ENCODE results near the gene LRRC3.

The LRRC3 gene

DNA sequence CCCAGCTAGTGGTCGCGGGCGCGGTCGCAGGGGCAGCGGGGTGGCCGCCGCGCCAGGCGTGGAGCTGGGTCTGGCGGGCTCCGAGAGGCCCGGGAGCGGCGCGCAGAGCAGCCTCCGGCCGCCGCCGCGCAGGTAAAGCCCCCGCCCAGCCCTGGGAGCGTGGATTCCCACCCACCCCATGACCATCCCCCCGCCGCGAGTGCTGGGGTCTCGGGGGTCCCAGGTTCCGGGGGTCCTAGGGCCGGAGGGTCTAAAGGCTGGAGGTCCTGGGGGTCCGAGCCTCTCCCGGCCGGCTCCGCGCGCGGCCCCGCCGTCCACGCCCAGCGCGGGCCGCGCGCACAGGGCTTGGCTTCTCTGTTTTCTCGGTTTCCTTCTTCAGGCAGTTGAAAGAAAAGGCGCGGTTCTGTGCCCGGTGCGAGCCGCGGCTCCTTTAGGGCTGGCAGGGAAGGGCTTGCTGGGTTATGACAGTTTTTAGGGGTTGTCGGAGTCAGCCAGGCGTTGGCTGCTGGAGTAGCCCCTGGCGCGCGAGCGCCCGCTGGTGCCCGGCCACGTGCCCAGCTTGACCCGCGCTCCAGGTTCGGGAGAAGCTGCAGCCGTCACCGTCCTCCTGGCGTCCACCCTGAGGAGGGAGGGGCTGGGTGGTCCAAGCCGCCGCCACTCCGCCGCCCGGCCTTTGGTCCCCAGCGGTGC is 359 bp downstream of the LRRC3 start:
- ATAC-seq = peak; percentile 56

DNA sequence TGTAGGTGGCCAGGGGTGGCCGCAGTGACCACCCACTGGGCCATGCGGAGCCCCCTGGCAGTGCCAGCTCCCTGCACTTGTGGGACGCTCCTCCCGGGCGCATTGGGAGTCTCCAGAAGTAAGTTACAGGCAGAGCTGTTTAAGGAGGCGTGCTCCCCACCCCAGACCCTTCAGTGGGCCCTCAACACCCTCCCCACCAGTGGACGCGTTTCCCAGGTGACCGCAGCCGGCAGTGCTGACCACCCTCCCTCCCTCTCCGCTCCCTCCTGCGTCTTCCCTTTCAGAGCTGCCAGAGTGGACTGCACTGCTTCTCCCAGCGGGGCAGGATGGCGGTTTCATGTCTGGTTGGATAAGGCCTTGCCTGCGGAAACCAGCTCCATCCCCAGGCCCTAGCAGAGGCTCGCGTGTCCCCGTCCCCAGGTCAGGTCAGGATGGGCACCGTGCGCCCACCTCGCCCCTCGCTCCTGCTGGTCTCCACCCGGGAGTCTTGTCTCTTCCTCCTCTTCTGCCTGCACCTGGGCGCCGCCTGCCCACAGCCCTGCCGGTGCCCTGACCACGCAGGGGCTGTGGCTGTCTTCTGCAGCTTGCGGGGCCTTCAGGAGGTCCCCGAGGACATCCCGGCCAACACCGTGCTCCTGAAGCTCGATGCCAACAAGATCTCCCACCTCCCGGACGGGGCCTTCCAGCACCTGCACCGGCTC is 1.1 kb downstream of the LRRC3 start:
- ATAC-seq = peak; percentile 16
- TF ChIP-seq, protein P1, sequence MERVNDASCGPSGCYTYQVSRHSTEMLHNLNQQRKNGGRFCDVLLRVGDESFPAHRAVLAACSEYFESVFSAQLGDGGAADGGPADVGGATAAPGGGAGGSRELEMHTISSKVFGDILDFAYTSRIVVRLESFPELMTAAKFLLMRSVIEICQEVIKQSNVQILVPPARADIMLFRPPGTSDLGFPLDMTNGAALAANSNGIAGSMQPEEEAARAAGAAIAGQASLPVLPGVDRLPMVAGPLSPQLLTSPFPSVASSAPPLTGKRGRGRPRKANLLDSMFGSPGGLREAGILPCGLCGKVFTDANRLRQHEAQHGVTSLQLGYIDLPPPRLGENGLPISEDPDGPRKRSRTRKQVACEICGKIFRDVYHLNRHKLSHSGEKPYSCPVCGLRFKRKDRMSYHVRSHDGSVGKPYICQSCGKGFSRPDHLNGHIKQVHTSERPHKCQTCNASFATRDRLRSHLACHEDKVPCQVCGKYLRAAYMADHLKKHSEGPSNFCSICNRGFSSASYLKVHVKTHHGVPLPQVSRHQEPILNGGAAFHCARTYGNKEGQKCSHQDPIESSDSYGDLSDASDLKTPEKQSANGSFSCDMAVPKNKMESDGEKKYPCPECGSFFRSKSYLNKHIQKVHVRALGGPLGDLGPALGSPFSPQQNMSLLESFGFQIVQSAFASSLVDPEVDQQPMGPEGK (CRISPR knock-in tag; IDR thresholded peaks at IDR 0.05; ENCODE audit: borderline replicate concordance) = no peak
- TF ChIP-seq ZNF70 (CRISPR knock-in tag; IDR thresholded peaks at IDR 0.05) (no peak), CREB5 (CRISPR knock-in tag; IDR thresholded peaks at IDR 0.05; ENCODE audit: low read depth) (no peak)

More for the DNA sequence above, 359 bp downstream of the LRRC3 start:
- TF ChIP-seq, protein P1 (CRISPR knock-in tag; IDR thresholded peaks at IDR 0.05; ENCODE audit: borderline replicate concordance) = no peak
- no peak for TF ChIP-seq ARNTL (CRISPR knock-in tag; IDR thresholded peaks at IDR 0.05; ENCODE audit: borderline replicate concordance, low read depth)
- no peak for TF ChIP-seq ZFP30 (CRISPR knock-in tag; IDR thresholded peaks at IDR 0.05)
- TF ChIP-seq SNAI2 (CRISPR knock-in tag; IDR thresholded peaks at IDR 0.05) = no peak
- no peak for TF ChIP-seq ZNF565 (CRISPR knock-in tag; conservative IDR thresholded peaks at IDR 0.05; ENCODE audit: low read depth)
- no peak for TF ChIP-seq PPARA (CRISPR knock-in tag; IDR thresholded peaks at IDR 0.05; ENCODE audit: borderline replicate concordance)
- no peak for TF ChIP-seq OSR1 (CRISPR knock-in tag; IDR thresholded peaks at IDR 0.05)
- no peak for TF ChIP-seq BACH2 (CRISPR knock-in tag; IDR thresholded peaks at IDR 0.05; ENCODE audit: borderline replicate concordance)
- no peak for TF ChIP-seq ZNF70 (CRISPR knock-in tag; IDR thresholded peaks at IDR 0.05)
- no peak for TF ChIP-seq CSDC2 (CRISPR knock-in tag; IDR thresholded peaks at IDR 0.05)
- TF ChIP-seq CREB5 (CRISPR knock-in tag; IDR thresholded peaks at IDR 0.05; ENCODE audit: low read depth) = no peak
- TF ChIP-seq RARB (CRISPR knock-in tag; IDR thresholded peaks at IDR 0.05) = no peak
- no peak for TF ChIP-seq ISL1 (CRISPR knock-in tag; IDR thresholded peaks at IDR 0.05)
- TF ChIP-seq ZFP3 (CRISPR knock-in tag; IDR thresholded peaks at IDR 0.05) = no peak
- TF ChIP-seq, protein P2, sequence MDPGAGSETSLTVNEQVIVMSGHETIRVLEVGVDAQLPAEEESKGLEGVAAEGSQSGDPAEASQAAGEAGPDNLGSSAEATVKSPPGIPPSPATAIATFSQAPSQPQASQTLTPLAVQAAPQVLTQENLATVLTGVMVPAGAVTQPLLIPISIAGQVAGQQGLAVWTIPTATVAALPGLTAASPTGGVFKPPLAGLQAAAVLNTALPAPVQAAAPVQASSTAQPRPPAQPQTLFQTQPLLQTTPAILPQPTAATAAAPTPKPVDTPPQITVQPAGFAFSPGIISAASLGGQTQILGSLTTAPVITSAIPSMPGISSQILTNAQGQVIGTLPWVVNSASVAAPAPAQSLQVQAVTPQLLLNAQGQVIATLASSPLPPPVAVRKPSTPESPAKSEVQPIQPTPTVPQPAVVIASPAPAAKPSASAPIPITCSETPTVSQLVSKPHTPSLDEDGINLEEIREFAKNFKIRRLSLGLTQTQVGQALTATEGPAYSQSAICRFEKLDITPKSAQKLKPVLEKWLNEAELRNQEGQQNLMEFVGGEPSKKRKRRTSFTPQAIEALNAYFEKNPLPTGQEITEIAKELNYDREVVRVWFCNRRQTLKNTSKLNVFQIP (CRISPR knock-in tag; IDR thresholded peaks at IDR 0.05; ENCODE audit: borderline replicate concordance, low read depth) = no peak
- no peak for TF ChIP-seq TCF4 (CRISPR knock-in tag; IDR thresholded peaks at IDR 0.05; ENCODE audit: borderline replicate concordance)
- no peak for TF ChIP-seq ZC3H10 (CRISPR knock-in tag; IDR thresholded peaks at IDR 0.05)

GRCh38 chr21:44456915-44457736 is 1.8 kb downstream of the LRRC3 start:
- no peak for ATAC-seq
- TF ChIP-seq BACH2 (CRISPR knock-in tag; IDR thresholded peaks at IDR 0.05; ENCODE audit: borderline replicate concordance) (no peak), ESRRG (CRISPR knock-in tag; IDR thresholded peaks at IDR 0.05) (no peak), CSRNP3 (CRISPR knock-in tag; IDR thresholded peaks at IDR 0.05) (no peak), ZNF70 (CRISPR knock-in tag; IDR thresholded peaks at IDR 0.05) (no peak), RARB (CRISPR knock-in tag; IDR thresholded peaks at IDR 0.05) (no peak), OSR1 (CRISPR knock-in tag; IDR thresholded peaks at IDR 0.05) (no peak), ZFP3 (CRISPR knock-in tag; IDR thresholded peaks at IDR 0.05) (no peak)
- TF ChIP-seq, protein P2 (CRISPR knock-in tag; IDR thresholded peaks at IDR 0.05; ENCODE audit: borderline replicate concordance, low read depth) = no peak
- TF ChIP-seq, protein P3, sequence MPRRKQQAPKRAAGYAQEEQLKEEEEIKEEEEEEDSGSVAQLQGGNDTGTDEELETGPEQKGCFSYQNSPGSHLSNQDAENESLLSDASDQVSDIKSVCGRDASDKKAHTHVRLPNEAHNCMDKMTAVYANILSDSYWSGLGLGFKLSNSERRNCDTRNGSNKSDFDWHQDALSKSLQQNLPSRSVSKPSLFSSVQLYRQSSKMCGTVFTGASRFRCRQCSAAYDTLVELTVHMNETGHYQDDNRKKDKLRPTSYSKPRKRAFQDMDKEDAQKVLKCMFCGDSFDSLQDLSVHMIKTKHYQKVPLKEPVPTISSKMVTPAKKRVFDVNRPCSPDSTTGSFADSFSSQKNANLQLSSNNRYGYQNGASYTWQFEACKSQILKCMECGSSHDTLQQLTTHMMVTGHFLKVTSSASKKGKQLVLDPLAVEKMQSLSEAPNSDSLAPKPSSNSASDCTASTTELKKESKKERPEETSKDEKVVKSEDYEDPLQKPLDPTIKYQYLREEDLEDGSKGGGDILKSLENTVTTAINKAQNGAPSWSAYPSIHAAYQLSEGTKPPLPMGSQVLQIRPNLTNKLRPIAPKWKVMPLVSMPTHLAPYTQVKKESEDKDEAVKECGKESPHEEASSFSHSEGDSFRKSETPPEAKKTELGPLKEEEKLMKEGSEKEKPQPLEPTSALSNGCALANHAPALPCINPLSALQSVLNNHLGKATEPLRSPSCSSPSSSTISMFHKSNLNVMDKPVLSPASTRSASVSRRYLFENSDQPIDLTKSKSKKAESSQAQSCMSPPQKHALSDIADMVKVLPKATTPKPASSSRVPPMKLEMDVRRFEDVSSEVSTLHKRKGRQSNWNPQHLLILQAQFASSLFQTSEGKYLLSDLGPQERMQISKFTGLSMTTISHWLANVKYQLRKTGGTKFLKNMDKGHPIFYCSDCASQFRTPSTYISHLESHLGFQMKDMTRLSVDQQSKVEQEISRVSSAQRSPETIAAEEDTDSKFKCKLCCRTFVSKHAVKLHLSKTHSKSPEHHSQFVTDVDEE (CRISPR knock-in tag; IDR thresholded peaks at IDR 0.05) = no peak
